GM18519 (cell line): ENCODE results near the gene HIVEP2.

ENCODE experiments used
- ATAC-seq: cut with Tn5 transposase; IDR thresholded peaks from one replicate; pipeline ENCODE4 v1.9.1; 2021; ENCODE audit warnings: mild to moderate bottlenecking, moderate library complexity; ENCODE audit not compliant: unreplicated experiment, low FRiP score

Gene HIVEP2

GRCh38 chr6:142845624-142846458 lies 99.1 kb downstream of the HIVEP2 start:
- ATAC-seq = no peak

- ATAC-seq = peak; percentile 37
Observed at GRCh38 chr6:142845143-142845571, 99.8 kb downstream of the HIVEP2 start.

- no peak for ATAC-seq
Observed at GRCh38 chr6:142844065-142844755, 100.8 kb downstream of the HIVEP2 start.

GRCh38 chr6:142843361-142843760 lies 101.6 kb downstream of the HIVEP2 start:
- no peak for ATAC-seq

GRCh38 chr6:142842418-142843261 lies 102.3 kb downstream of the HIVEP2 start:
- peak; percentile 76 for ATAC-seq

GRCh38 chr6:142841915-142842314 lies 103.1 kb downstream of the HIVEP2 start:
- ATAC-seq = no peak

- ATAC-seq = no peak
Observed at GRCh38 chr6:142839686-142840040, 105.3 kb downstream of the HIVEP2 start.

GRCh38 chr6:142838821-142839685 lies 105.9 kb downstream of the HIVEP2 start:
- no peak for ATAC-seq

- ATAC-seq = no peak
Observed at GRCh38 chr6:142835787-142836535, 109.0 kb downstream of the HIVEP2 start.

- ATAC-seq = no peak
Observed at GRCh38 chr6:142834853-142835252, 110.1 kb downstream of the HIVEP2 start.

- ATAC-seq = no peak
Observed at GRCh38 chr6:142833798-142834197, 111.2 kb downstream of the HIVEP2 start.

GRCh38 chr6:142833054-142833453 lies 111.9 kb downstream of the HIVEP2 start:
- no peak for ATAC-seq

- no peak for ATAC-seq
Observed at GRCh38 chr6:142830807-142831206, 114.2 kb downstream of the HIVEP2 start.

GRCh38 chr6:142830116-142830710 lies 114.8 kb downstream of the HIVEP2 start:
- ATAC-seq = no peak

- ATAC-seq = no peak
Observed at GRCh38 chr6:142829556-142829955, 115.4 kb downstream of the HIVEP2 start.

GRCh38 chr6:142827991-142828390 lies 117.0 kb downstream of the HIVEP2 start:
- ATAC-seq = no peak

- ATAC-seq = no peak
Observed at GRCh38 chr6:142827369-142827768, 117.6 kb downstream of the HIVEP2 start.

GRCh38 chr6:142825760-142826159 lies 119.2 kb downstream of the HIVEP2 start:
- no peak for ATAC-seq

- ATAC-seq = no peak
Observed at GRCh38 chr6:142824426-142824825, 120.5 kb downstream of the HIVEP2 start.
